Stimulated activated naive CD4-positive, alpha-beta T cell (primary cell): ENCODE results near the gene NXF2.
"Not testable (repeated sequence)": the region's sequence is repeated elsewhere in the genome, so short reads cannot be mapped to it uniquely, and the experiment has no call there.

Experiments used
- DNase-seq, 6 experiments: peaks; one replicate each; lab custom pipeline; 2025; lab: John Stamatoyannopoulos, UW

Gene NXF2, protein sequence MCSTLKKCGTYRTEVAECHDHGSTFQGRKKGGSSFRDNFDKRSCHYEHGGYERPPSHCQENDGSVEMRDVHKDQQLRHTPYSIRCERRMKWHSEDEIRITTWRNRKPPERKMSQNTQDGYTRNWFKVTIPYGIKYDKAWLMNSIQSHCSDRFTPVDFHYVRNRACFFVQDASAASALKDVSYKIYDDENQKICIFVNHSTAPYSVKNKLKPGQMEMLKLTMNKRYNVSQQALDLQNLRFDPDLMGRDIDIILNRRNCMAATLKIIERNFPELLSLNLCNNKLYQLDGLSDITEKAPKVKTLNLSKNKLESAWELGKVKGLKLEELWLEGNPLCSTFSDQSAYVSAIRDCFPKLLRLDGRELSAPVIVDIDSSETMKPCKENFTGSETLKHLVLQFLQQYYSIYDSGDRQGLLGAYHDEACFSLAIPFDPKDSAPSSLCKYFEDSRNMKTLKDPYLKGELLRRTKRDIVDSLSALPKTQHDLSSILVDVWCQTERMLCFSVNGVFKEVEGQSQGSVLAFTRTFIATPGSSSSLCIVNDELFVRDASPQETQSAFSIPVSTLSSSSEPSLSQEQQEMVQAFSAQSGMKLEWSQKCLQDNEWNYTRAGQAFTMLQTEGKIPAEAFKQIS

DNA sequence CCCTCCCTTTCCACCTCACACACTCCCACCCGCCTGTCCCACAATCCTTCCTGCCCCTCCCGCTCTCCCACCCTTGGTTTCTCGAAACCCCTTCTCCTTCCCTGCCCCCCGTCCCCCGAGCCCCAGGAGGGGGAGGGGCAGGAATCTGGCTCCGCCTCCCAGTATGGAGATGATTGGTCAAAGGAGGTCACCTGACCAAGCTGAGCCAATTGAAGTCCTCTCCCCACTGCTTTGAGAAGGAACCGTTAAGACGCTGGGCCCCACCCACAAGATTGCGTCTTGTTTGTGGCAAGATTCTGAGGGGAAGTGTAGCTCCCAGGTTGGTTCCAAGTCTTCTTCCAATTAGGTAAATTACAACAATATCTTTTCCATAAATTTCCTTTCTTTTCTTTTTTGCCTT lies at the start of gene NXF2:
TSS of gene NXF2 (plus strand) at position 275 of the 400 bp plus-strand sequence. CDS start 59,912 bp downstream, outside the sequence.
- DNase-seq: not testable (repeated sequence)

DNA sequence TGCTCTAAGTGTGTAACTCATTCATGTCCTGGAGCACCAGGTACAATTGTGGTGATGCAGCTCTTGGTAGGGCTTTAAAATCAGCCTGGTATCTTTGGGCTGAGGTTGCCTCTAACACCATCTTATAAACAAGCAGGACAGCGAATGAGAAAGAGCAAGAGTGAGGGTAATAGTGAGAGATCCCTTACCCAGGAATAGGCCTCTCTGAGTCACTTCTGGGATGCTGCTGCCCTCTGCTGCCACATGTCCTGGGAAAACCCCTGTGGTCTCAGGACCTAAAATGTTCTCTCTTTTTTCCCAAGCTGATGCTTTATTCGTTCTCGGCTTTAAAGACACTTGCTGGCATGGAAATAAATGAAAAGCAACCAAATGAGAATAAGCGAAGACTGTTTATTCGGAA lies 39.0 kb upstream of the NXF2 start:
- DNase-seq: not testable (repeated sequence)

DNA sequence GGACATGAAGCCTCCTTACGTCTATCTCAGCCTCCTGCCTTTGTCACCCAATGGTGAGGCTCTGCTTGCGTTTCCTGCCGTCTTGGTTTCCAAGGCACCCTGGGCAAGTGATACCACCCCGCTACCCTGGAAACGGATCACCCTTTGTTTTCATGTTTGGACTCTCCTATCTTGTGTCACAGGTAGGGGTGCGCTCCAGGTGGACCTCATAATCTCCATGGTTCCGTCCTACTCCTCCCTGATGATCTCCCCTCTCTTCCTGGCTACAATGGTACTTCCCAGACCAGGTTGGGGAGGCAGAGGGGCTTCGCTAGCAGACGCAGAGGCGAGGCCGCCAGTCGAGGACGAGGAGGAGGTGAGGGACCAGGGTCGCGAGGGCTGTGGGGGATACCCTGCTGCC lies 32.0 kb upstream of the NXF2 start, which contains the start of gene TCP11X1:
TSS of gene TCP11X1 (plus strand) at position 316 of the 400 bp plus-strand sequence.
- not testable (repeated sequence) for DNase-seq

DNA sequence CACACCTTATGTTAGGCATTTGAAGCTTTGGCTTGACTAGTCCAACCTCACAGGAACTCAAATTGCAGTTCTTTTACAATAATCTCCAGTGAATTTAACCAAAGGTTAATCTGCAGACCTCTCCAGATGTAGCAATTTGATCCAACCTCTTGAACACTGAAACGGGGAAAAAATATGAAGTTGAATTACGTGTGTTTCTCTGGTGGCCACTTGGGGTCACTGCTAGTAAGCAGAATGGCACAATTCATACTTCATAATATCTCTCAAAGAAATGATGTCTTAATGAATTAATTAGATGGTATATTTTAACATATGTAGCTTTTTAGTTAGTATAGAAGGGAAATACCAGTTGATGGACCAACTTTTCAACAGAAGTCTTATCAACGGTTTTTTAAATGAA lies 30.5 kb upstream of the NXF2 start:
- not testable (repeated sequence) for DNase-seq

DNA sequence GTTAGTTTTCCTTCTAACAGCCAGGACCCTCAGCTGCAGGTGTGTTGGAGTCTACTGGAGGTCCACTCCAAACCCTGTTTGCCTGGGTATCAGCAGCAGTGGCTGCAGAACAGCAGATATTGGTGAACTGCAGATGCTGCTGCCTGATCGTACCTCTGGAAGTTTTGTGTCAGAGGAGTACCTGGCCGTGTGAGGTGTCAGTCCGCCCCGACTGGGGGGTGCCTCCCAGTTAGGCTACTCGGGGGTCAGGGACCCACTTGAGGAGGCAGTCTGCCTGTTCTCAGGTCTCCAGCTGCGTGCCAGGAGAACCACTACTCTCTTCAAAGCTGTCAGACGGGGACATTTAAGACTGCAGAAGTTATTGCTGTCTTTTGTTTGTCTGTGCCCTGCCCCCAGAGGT lies 11.3 kb upstream of the NXF2 start:
- DNase-seq: not testable (repeated sequence)

DNA sequence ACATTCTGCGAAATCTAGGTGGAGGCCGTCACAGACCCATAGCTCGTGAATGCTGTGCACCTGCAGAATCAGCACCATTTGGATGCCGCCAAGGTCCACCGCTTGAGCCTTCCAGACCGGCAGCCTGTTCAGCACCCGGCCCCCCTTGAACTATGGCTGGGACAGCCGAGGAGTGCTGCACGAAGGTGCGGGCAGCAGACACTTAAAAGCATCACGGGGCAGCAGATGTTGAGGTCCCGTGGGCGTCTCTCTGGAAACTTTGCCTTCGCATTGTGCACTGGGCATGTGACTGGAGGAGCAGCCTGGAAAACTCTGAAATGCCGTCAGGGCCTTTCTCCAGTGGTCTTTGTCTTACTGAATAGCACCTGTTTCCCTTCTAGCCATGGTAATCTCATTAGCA lies 6.7 kb upstream of the NXF2 start:
- DNase-seq: not testable (repeated sequence)

DNA sequence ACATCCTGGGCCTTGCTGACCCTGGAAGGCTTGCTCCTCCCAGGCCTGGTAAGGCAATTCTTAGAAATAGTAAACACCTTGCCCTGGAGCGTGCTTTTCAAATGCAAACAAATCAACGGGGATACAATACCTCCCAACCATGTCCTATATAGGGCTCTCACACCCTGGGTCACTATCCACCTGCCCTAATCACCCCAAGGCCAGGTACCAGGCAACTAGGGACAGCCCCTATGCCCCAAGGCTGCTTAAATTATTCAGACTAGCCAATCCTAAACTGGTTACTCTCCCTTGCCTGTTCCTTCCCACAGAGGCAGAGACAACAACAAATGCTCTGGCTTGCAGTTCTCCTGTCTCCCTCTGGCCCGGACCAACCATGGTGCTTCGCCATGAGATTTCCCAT lies 25.3 kb downstream of the NXF2 start:
- not testable (repeated sequence) for DNase-seq

DNA sequence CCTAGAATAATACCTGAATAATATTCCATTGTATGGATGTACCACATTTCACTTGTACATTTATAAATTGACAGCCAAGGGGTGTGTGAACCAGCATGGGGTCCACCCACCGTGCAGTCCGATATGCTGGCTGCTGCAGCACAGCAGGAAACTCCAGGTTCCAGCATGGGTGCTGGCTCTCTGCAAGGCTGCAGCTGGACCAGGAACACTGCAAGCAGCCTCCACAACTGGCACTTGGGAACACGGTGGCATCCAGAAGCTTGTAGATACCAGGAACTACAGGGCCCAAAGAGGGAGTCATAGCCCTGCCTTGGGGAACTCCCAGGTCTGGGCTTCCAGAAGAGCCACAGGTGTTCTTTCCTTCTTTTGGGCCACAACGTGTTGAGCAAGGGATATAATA lies 91.2 kb downstream of the NXF2 start:
- no peak for DNase-seq

DNA sequence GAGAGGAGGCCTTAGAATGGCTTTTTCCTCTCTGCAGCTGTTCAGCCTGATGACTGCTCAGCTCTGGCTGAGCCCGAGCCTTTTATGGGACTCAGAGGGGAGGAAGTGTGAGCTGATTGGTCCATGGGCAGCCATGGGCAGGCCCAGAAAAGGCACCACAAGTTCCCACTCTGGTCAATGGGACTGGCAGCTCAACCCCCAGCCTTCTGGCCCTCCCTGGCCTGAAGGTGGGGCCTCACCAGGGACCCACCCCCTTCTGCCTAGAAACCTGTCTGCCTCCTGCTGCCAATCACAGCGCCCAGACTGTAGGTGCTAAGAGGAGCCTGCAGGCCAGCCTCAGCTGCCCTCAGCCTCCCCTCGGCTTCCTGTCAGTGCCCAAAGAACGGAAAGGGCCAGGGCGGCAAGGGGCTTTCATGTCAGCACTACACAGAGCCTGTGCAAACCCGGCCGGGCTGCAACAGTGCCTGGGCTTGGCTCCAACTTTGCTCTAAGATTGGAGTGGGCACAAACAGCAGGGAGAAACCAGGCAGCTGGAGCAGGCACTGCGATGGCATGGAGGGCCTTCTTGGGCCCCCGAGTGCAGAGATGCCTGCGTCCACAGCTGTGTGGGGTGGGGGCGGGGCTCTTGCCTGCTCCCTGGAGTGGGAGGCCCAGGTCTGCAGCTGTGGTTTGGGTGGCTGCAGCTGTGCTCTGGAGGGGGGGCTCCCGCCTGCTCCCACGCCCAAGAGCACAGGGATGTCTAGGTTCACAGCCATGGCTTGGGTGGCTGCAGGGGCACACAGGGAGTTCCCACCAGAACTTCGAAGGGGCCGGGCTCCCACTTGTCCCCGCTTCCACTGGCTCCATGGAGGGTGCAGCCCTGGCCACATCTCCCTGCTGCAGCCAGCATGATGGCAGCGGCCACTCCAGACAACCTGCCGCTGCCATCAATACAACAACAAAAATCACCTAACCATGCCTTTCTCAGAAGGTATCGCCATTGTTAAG lies 92.6 kb downstream of the NXF2 start:
- no peak for DNase-seq

DNA sequence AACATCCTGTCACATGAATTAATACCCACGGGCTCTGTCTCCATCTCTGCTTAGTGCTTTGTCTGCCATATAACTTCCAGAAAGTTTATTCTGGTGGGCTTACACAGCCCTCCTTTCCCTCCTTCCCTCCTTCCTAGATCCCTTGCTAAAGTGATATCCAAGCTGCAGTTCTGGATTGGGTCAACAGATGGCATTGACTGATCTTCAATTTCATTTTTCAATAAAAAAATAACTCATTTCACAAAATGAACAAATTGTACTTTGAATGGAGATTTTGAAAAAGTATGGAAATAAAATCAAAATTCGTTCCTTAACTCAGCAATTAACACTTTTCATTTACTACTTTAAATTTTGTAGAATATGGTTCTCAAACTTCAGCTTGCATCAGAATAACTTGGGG lies 94.9 kb downstream of the NXF2 start:
- DNase-seq: no peak

DNA sequence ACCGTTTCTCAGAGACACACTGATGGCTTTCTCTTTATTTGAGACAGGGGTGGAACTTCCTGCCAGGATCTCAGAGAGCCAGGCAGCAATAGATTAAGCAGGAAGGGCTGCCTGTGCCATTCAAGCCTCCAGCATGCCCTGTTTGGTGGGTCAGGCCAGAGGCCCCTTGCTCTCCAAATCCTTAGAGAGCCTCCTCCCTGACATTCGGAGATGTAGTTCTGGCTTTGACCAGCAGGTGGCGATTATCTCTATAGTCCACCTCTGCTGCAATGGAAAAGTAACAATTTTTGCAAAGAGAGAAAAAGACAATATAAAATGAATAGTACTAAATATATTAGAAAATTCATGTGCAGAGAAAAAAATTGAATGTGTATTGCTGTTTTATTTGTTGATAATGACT lies 98.9 kb downstream of the NXF2 start:
- DNase-seq: no peak
